Ovary (tissue), 9 donors: ENCODE measurements around the gene C16orf89. TPM values are rescaled to one million over a fixed set of nuclear protein-coding genes. Genes with fewer than 3 reads are reported as not detected.

ENCODE experiments used
- DNase-seq, 5 donors: peaks; one replicate each; pipeline ENCODE4 v3.0.0-alpha.2; 2019 to 2020
- H3K27ac ChIP-seq, 2 donors: fragments of 200-600 bp; one replicate each; pipeline versions ENCODE4 v1.5.1 to v1.8.0; 2019 to 2022
- H3K27me3 ChIP-seq: fragments of 200-600 bp; one replicate; pipeline ENCODE4 v1.8.0; 2022
- H3K36me3 ChIP-seq: fragments of 200-600 bp; sonication (generic); one replicate; pipeline ENCODE4 v1.5.1; 2019
- H3K4me1 ChIP-seq: one replicate; pipeline ENCODE4 v1.8.1; 2013; ENCODE audit warnings: mild to moderate bottlenecking, moderate library complexity; ENCODE audit not compliant: insufficient read depth
- H3K4me3 ChIP-seq: fragments of 200-600 bp; sonication (generic); one replicate; pipeline ENCODE4 v1.5.1; 2017
- H3K9me3 ChIP-seq, 2 donors: fragments of 200-600 bp in 1 of 2; sonication (generic) in 1 of 2; one replicate each; pipeline versions ENCODE4 v1.5.1 to v1.8.1; 2013 to 2019; ENCODE audit warnings: mild to moderate bottlenecking in 1 of 2, moderate library complexity in 1 of 2
- EP300 ChIP-seq: sonication (generic); formaldehyde crosslinking; IDR thresholded peaks from one replicate; pipeline ENCODE4 v1.6.1; 2017; ENCODE audit warnings: antibody characterized with exemption
- POLR2A ChIP-seq: fragments of 450-650 bp; IDR thresholded peaks from one replicate; pipeline ENCODE4 v1.6.1; 2017; ENCODE audit warnings: antibody characterized with exemption, mild to moderate bottlenecking, moderate library complexity
- WGBS, 3 donors: extraction: QIAGEN DNeasy Blood & Tissue Kit in 1 of 3; methylation state at CpG; one replicate each; pipeline versions ENCODE4 v1.1.5 to v1.1.7; 2013 to 2017; 5-methylcytosine and 5-hydroxymethylcytosine counted together
- intact Hi-C, 4 donors: fragments of 100-400 bp; cut with DNase I; formaldehyde crosslinking; loops; one replicate each; pipeline versions ENCODE4 v1.11.0 to v1.15.1; 2022 to 2023
- polyA plus RNA-seq, 2 donors: library from polyadenylated mRNA; stranded (reverse); fragments of 200-250 nt in 1 of 2; fragments of 350-450 nt in 1 of 2; fragmentation: Illumina TruSeq in 1 of 2; extraction: RNeasy Lipid Tissue Mini Kit (QIAGEN cat#74804) in 1 of 2; gene quantifications; one replicate each; pipeline ENCODE4 v1.2.3, GENCODE V29; 2013 to 2014
- total RNA-seq, 7 donors: library from RNA; depleted of rRNA in 2 of 7; stranded (reverse); fragments of >200 nt in 2 of 7; fragmentation: NEBNext Ultra II Directional in 3 of 7; extraction: Animal tissue kit (Norgen Biotek cat#: 25700) in 3 of 7; gene quantifications; one replicate each; pipeline versions ENCODE4 v1.1.0 to v1.2.4, GENCODE V29; 2016 to 2023
- TF ChIP-seq, protein P1 (sequence below), 3 donors: fragments of 450-650 bp in 2 of 3; fragments of 200-600 bp in 1 of 3; IDR thresholded peaks; one replicate each; pipeline versions ENCODE4 v1.5.1 to v1.8.0; 2016 to 2022; ENCODE audit warnings: antibody characterized with exemption in 3 of 3, mild to moderate bottlenecking in 1 of 3
- donor health status: DM: no; HTN: no; CAD: no; lungs with moderate emphysema.
- donor health status: DM: no; HTN: no; CAD: no.
- donor health status: Bipolar disorder and iron deficiency.
- donor health status: DM: yes; HTN: yes; CAD: no.
- donor health status: DM: no; HTN: no; CAD: no.
- donor health status: DM: yes; HTN: yes; CAD: no.

Gene C16orf89
- total and polyA plus RNA-seq, 9 donors: 0.37 to 17.5 (median 3.2) TPM; not detected in 1

- TF ChIP-seq, protein P1, sequence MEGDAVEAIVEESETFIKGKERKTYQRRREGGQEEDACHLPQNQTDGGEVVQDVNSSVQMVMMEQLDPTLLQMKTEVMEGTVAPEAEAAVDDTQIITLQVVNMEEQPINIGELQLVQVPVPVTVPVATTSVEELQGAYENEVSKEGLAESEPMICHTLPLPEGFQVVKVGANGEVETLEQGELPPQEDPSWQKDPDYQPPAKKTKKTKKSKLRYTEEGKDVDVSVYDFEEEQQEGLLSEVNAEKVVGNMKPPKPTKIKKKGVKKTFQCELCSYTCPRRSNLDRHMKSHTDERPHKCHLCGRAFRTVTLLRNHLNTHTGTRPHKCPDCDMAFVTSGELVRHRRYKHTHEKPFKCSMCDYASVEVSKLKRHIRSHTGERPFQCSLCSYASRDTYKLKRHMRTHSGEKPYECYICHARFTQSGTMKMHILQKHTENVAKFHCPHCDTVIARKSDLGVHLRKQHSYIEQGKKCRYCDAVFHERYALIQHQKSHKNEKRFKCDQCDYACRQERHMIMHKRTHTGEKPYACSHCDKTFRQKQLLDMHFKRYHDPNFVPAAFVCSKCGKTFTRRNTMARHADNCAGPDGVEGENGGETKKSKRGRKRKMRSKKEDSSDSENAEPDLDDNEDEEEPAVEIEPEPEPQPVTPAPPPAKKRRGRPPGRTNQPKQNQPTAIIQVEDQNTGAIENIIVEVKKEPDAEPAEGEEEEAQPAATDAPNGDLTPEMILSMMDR (IDR thresholded peaks at IDR 0.05): no peak
- TF ChIP-seq POLR2A (no peak), EP300 (no peak)
- WGBS, 3 donors: 27 to 48% (median 31%) methylated on average over 16 to 17 of the region's 17 CpGs
- intact Hi-C loops: loop anchor here in 1 of 4 donors (10.0 kb wide), 1 partner anchor 60 kb away; no protein-coding TSS in a partner anchor
Measured at GRCh38 chr16:5025171-5025632, 40.6 kb downstream of the C16orf89 start.

GRCh38 chr16:5024632-5025031 lies 41.1 kb downstream of the C16orf89 start:
- Histone ChIP-seq H3K4me3 (no peak overlapping the region), H3K36me3 (no peaks in the 10 kb centered on the region), H3K4me1 (peaks cover 1% of the 10 kb centered on the region), H3K27me3 (no peaks in the 10 kb centered on the region), H3K27ac (no peak overlapping the region), H3K9me3 (no peaks in the 10 kb centered on the region)
- 35 to 49% (median 40%) methylated on average over 4 of the region's 4 CpGs for WGBS, 3 donors
- intact Hi-C loops: loop anchor here in 1 of 4 donors (10.0 kb wide), 1 partner anchor 60 kb away; no protein-coding TSS in a partner anchor
- DNase-seq: no peak
- no peak for TF ChIP-seq POLR2A
- no peak for TF ChIP-seq EP300
- TF ChIP-seq, protein P1 (IDR thresholded peaks at IDR 0.05): no peak

More at GRCh38 chr16:5025171-5025632, 40.6 kb downstream of the C16orf89 start:
- H3K9me3 ChIP-seq: no peaks in the 10 kb centered on the region
- no peak overlapping the region for H3K4me3 ChIP-seq
- no peaks in the 10 kb centered on the region for H3K4me1 ChIP-seq
- no peaks in the 10 kb centered on the region for H3K36me3 ChIP-seq
- DNase-seq: peak; percentile 32 to 70 (median 41)
- H3K27ac ChIP-seq: no peak overlapping the region
- H3K27me3 ChIP-seq: no peaks in the 10 kb centered on the region

- no peak for DNase-seq
- intact Hi-C loops: loop anchor here in 1 of 4 donors (10.0 kb wide), 1 partner anchor 58 kb away; no protein-coding TSS in a partner anchor
- Histone ChIP-seq H3K4me1 (peaks cover 5% of the 10 kb centered on the region), H3K27me3 (no peaks in the 10 kb centered on the region), H3K27ac (no peak overlapping the region), H3K9me3 (no peaks in the 10 kb centered on the region), H3K4me3 (no peak overlapping the region), H3K36me3 (no peaks in the 10 kb centered on the region)
- WGBS, 3 donors: 83% methylated on average over 6 of the region's 6 CpGs
- TF ChIP-seq EP300 (no peak), POLR2A (no peak)
- TF ChIP-seq, protein P1 (IDR thresholded peaks at IDR 0.05): no peak
Measured at GRCh38 chr16:5022521-5022920, 43.2 kb downstream of the C16orf89 start.

- WGBS, 3 donors: 69 to 85% (median 80%) methylated on average over 14 to 15 of the region's 15 CpGs
- intact Hi-C loops: loop anchor here in 1 of 4 donors (10.0 kb wide), 1 partner anchor 56 kb away; no protein-coding TSS in a partner anchor
- Histone ChIP-seq H3K27me3 (no peaks in the 10 kb centered on the region), H3K4me3 (no peak overlapping the region), H3K9me3 (no peaks in the 10 kb centered on the region), H3K36me3 (no peaks in the 10 kb centered on the region), H3K4me1 (peaks cover 5% of the 10 kb centered on the region), H3K27ac (no peak overlapping the region)
- TF ChIP-seq, protein P1 (IDR thresholded peaks at IDR 0.05): no peak
- no peak for TF ChIP-seq POLR2A
- no peak for TF ChIP-seq EP300
- DNase-seq: no peak
Measured at GRCh38 chr16:5020551-5020950, 45.2 kb downstream of the C16orf89 start.
